Hematopoietic multipotent progenitor cell treated with erythropoietin and hydrocortisone succinate and interleukin-3 and kit ligand, for 15 days (in vitro differentiated cells): ENCODE results near the gene NLRP6.
"Not testable (repeated sequence)": the region's sequence is repeated elsewhere in the genome, so short reads cannot be mapped to it uniquely, and the experiment has no call there.

Experiments used
- DNase-seq: peaks from one replicate; pipeline ENCODE4 v3.0.0-alpha.2; 2015; ENCODE audit warnings: low spot score

NLRP6 gene

DNA sequence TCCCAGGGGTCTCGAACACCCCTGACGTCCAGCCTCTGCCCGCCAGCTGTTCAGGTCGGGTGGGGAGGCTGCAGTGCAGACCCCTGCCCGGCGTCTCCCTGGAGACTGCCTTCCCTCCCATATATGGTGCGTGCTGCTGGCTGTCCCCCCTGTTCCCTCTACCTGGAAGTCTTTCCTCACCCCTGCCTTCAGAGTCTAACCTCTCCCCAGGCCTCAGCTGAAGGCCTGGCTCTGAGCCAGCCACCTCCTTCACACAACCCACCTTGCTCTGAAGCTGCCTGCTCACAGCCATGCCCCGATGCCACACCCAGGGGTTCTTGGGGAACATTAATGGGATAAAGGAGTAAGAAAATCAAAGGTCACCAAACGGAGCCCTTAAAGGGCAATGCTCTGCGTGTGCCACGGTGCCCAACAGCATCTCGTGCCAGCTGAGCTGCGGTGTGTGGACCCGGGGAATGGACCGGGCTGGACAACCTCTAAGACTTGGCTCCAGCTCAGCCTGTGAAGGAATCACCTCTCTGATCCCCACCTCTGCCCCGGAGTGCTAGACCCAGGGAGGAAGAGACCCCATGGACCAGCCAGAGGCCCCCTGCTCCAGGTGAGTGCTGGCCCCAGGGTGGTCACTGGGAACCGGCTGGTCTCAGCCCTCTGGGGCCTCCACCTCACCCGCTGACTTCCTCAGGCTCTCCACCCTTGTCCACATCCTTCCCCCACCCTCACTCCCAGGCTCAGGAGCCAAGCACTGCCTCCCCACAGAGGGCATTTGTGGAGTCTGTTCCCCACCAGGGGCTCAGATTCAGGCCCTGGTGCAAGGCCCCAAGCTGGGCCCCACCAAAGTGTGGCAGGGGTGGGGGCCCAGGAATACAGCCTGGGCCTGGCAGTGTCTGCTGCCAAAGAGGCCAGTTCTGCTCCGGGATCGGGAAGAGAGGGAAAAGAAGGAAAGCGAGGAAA lies at the start of gene NLRP6:
TSS of gene NLRP6 (plus strand) at position 407 of the 951 bp plus-strand sequence. CDS start at position 570, 163 bp downstream.
- no peak for DNase-seq

DNA sequence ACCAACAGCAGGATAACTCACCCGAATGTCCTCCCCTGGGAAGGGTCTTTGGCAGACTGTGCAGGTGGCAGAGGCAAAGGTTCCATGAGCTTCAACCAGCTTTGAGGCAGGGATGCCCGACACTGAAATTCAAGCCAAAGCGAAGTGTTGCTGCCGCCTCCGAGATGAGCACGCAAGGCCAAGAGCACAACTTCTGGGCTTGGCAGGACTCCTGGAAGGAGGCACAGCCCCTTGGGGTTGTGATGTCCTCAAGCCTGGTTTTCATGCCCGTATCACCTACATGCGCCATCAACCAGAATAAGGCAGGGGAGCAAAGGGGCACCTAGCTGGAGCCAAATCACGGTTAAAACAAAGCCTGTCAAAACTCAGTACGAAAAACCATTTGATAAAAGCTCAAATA lies 47.8 kb upstream of the NLRP6 start:
- DNase-seq, result no peak

DNA sequence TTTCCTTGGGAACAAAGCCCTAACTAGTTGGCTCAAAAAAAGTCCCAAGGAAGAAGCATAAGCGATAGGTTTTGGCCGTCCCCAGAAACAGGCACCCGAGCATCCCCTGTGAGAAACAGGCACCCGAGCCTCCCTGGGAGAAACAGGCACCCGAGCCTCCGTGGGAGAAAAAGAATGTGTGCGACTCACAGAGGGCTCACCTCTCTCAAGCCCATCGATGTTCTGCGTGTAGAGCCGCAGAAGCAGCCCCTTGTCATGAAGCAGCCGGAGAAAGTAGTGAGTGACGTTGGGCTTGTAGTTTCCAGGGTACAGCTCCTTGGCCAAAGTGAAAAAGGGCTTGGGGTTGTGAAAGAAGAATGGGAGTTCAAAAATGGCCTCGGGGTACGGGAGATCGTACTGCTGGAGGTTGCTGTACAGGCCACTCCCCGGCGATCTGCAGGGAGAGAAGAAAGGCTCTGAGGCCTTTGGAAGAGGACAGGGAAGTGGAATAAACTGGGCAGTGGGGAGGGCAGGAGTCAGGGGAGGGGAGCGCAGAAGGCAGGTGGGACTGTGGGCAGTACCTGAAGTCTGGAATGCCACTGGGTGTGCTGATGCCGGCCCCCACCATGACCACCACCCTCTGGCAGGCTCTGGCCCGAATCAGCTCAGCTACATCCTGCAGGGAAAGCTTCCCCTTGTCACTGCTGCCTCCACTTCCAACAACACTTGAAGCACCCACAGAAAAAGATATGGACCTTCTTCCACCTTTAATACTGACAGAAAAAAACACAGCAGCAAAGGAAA lies 45.2 kb upstream of the NLRP6 start:
- no peak for DNase-seq

DNA sequence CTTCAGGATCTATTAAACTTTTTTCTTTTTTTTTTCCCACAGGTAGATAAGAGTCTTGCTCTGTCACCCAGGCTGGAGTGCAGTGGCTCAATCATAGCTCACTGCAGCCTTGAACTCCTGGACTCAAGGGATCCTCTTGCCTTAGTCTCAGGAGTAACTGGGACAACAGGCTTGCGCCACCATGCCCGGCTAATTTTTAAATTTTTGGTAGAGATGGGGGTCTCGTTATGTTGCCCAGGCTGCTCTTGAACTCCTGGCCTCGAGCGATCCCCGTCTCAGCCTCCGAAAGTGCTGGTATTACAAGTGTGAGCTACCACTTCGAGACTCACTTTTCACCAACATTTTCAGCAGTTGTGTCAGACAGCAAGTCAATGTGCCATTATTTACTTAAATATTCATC lies 43.0 kb upstream of the NLRP6 start:
- no peak for DNase-seq

DNA sequence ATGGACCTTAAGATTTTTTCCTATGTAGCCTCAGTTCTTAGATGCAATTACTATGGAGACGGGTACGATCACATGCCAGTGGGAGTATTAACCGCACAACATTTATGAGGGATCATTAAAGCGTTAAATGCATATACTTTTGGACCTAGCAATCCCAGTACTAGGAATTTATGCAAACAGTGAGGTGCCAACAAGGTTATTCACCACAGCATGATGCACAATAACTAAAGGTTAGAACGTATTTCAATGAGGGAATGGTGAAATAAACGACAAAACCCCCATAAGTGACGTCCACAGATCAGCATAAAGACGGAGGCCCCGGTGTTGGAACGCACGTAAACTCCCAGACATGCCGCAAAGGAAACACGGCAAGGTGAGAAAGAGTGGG lies 42.6 kb upstream of the NLRP6 start:
- DNase-seq, result no peak

DNA sequence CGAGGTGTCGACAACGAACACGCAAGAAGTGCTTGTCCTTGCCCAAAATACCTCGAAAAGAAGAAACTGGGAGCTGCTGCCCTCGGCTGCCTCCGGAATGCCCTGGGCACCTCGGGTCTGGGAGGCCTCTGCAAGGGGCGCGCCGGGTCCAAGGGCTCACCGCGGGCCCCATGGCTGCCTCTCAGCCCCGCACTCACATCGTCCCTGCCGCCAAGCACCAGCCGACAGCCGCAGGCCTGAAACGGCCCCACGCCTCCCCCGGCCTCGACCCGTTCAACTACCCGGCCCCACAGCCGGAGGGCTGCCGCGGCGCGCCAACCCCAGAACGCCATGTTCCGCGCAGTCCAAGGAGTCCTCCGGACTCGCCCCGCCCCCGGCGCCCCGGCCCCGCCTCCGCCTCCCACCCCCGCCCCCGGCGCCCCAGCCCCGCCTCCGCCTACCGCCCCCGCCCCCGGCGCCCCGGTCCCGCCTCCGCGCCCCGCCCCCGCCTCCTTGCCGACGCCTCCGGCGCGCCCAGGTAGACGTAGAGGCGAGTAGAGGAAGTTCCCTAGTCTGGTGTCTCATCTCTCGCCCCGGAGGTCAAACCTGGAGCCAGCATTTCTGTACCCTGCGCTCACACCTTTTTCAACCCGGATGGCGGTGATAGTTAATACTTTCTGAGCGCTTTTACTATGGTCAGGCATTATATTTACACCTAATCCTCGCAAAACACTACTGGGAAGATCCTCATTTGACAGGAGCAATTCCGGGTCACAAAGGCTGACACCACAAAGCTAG lies 42.0 kb upstream of the NLRP6 start, which contains the start of gene SIRT3:
TSS of gene SIRT3 (minus strand) at position 346 of the 777 bp plus-strand sequence. CDS start at position 332, 14 bp downstream.
- DNase-seq, result peak; percentile 88

DNA sequence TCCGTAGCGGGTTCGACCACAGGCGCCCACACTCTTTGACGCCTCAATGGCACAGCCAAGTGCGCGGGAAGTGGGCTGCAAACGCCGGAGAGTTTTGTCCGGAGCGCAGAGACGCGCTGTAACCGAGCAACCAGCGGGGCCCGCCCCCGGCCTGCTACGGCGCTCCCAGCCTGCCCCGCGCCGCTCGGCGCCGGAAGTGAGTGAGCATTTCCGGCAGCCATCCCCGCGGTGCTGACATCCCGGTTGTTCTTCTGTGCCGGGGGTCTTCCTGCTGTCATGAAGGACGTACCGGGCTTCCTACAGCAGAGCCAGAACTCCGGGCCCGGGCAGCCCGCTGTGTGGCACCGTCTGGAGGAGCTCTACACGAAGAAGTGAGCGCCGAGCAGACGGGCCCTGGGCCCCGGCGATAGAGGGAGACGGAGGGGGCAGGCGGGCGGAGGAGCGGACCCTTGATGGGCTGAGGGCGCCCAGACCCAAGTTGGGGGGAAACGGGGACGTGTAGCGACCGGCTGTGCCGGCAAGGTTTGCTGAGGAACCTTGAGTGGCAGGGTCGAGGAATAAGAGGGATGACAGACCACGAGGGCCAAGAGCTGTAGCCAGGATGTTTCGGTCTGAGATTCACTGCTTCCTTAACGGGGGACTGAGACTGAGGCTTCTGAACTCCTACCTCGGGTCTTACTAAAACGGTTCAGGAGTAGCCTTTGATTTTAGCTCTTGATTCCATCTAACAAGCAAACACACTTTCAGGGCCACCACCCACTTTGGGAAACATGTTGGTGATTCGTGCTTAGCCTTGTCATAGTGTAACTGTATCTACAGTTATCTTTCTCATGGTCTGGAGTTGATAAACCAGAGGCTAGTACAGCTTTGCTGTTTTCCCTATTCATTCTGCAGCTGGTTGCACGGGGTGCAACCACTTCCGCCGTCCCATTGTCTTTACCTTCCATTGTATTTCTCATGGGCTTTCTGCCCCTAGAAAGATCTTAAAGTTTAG lies 41.1 kb upstream of the NLRP6 start, which contains the start of gene PSMD13:
TSS of gene PSMD13 (plus strand) at position 203 of the 994 bp plus-strand sequence. CDS start at position 277, 74 bp downstream.
- DNase-seq, result peak; percentile 87

DNA sequence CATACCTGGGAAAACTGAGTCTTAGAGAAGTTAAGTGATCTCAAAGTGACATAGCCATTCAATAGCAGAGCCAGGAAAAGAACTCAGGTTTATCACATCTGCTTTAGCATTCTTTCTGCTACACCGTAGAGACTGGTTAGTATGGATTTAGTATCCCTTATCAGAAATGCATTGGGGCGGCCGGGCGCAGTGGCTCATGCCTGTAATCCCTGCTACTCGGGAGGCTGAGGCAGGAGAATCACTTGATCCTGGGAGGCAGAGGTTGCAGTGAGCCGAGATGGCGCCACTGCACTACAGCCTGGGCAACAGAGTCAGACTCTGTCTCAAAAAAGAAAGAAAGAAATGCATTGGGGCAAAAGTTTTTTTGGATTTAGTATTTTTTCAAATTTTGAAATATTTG lies 39.9 kb upstream of the NLRP6 start:
- DNase-seq, result not testable (repeated sequence)

DNA sequence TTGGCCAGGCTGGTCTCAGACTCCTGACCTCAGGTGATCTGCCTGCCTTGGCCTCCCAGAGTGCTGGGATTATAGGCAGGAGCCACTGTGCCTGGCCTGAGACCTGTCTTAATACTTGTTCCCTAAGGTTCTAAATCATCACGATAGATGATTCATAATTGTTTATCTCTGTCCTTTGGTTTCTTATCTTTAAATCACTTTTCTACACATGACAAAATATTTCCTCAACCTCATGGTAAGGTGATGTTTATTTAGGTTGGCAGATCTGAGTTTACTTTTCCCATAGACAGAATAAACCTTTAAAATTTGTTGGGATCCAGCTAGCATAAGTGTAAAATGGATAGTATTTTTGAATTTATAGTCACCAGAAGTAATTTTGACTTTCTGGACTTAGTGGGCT lies 37.9 kb upstream of the NLRP6 start:
- DNase-seq, result no peak

DNA sequence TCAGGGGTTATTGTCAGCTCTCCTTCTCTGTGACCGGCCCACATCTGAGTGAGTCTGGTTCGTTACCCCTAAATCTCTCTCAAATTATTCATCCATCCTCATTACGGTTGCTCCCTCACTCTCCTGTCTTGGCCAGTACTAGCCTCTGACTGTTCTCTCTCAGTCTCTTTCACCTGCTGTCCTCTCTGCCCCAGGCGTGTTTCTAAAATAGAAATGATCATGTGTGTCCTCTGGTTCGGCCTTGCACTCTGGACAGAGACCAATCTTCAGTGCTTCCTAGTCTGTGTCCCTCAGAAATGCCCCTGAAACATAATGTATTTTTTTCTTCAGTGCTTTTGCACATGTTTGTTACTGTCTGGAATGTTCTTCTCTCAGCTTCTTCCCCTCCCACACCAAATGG lies 36.6 kb upstream of the NLRP6 start:
- no peak for DNase-seq

DNA sequence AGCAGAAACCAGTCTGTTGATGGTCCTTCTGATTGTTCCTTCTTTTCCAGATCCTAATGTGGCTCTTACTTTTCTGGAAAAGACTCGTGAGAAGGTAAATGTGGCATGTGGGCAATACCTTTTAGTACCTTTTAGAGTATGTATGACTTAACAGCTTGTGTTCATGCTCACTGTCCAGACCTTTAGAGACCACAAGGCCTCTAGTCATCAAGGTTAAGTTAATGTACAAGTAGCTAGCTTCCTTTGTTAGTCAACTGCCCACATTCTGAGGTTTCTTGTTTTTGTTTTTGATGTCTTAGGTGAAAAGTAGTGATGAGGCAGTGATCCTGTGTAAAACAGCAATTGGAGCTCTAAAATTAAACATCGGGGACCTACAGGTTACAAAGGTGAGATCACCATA lies 33.8 kb upstream of the NLRP6 start:
- DNase-seq, result no peak

DNA sequence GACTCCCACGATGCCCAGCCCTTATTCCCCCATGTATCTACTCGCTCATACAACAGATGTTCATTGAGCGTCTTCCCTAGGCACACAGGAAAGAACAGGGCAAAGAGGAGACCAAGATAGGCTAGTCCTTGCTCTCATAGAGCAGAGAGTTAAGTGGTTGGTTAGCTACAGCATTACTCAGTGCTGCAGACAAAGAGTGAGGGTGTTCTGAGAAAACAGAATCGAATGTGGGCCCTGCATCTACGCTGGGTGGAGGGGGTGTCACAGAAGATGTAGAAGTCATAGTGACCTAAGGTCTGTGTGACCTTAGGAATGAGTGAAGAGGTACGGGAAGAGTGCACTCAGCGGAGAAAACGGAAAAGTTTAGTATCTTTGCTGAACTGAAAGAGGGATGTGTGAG lies 29.1 kb upstream of the NLRP6 start:
- DNase-seq, result no peak

DNA sequence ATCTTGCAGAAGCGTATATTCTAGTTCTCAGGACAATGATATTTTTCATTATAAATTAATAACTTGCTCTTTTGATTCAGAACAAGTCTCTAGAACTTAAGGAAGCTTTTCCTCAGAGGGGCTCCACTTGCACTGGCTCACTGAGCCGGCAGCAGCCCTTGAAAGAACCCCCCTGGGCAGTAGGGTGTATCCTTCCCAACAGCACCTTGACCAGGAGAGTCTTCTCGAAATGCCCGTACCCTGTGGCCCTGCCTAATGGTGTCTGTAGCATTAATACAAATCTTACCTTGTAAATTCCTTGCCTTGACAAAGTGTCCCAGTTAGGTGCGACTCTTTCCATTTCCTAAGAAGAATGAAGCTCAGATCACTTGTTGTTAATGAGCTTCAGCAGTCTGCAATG lies 27.9 kb upstream of the NLRP6 start:
- DNase-seq, result no peak

DNA sequence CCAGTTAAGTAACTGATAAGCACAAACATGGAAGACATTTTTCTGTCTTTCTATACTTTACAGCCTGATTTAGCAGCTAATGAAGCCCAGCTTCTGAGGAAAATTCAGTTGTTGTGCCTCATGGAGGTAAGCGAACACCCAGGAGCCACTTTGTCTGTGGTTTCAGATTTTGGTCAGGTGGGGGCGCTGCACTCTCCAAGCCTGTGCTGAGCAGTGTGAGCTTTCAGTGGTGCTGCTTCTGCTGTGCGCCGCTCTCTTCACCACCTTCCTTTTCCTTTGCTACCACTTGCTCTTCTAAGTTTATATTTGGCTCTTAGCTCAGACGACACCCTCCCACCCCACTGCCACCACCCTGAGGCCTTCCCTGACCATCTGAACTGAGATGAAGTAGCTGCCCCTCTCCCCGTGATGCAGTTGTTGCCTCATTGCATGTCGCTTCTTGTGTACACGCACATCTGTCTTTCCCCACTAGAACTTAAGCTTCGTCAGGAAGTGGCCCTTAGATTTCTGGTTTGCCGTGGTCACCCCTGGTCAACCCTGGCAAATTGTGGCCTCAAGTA lies 27.4 kb upstream of the NLRP6 start:
- DNase-seq, result peak; percentile 50

DNA sequence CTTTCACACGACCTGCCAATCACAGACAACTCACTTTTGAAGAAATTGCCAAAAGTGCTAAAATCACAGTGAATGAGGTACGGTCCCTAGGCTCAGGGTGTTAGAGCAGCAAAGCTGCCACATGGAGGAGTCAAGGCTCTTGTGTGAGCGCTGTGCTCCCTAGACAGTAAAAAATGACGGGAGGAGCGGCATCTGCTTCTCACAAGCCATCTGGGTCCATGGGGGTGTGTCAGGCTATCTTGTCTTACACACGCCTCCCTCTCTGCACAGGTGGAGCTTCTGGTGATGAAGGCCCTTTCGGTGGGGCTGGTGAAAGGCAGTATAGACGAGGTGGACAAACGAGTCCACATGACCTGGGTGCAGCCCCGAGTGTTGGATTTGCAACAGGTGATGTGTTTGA lies 26.7 kb upstream of the NLRP6 start:
- no peak for DNase-seq

DNA sequence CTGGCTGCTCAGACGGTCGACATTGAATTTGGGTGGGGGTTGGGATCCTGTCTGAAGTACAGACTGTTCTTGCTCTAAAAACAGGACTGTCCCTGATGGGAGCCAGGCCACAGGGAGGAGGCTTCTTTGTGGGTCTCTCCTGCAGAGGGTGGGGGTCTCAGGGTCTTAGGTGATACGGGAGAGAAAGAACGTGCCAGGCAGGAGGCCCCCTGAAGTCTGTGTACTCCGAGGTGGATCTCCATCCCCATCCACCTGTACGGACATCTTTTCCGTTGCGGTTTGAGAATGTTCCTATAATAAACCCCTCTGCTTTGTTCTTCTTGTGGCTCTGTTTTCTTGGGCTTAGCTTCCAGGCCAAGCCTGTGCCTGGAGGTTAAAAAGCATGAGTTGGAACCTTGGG lies 25.5 kb upstream of the NLRP6 start:
- no peak for DNase-seq

DNA sequence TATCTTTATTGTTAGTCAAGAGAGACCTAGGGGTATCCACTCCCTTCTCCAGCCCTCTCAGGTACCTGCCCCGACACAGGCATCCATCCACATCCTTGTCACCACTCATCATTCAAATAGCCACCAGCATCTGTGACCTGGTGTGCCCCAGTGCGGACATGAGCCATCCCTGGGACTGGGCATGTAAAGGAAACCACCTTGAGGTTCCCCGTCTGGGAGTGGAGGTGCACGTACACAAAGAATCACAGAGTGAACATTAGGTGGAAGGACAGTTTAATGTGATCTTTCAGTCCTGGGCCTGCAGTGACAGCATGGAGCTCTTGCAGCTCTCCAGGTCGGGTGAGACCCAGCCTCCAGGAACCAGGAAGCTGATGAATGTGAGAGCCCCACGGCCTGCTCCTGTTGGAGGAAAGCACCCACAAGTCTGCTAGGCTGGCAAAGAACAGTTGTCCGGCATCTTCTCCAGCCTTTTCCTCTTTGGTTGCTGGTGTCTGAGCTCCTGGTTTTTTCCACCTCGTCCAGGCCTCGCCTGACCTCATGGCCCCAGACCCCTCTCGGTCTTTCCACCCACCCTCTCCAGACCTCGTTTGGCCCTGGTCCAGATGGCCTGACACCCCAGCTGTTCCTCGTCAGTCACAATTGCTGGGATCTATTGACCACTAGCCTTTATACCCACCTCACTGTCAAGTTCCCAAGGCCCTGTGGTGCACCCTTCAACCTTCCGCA lies 24.9 kb upstream of the NLRP6 start:
- no peak for DNase-seq

DNA sequence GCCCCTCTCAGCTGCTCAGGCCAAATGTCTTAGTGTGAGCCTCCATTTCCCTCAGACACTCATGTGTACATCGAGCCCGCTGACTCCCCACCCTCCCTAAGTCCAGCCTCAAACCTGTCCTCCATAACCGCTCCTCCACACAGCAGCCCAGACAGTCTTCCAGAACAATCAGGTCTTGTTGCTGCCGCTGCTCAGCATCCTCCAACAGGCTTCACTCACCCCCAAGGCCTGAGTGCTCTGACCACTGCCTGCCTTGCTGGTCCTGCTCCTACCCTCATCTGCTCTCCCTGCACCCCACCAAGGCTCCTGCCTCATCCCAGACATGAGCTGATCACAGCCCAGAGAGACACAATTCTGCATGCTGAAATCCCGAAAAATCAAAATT lies 24.3 kb upstream of the NLRP6 start:
- DNase-seq, result no peak

DNA sequence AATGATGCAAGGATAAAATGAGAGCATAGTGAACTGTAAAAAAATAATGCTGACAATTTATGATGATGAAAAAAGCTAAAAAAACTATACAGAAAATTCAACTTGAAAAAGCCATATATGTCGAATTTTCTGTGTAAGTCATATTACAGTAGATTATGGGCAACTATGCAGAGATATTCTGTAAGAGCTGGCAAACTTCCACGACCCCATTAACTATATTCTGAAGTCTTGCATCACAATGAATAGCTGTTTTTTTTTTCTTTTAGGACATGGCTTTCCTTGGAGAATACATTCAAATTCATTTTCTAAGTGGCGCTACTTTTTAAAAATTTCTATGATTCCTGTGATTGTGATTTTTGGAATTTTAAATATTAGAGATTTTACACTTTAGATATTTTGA lies 23.0 kb upstream of the NLRP6 start:
- no peak for DNase-seq

DNA sequence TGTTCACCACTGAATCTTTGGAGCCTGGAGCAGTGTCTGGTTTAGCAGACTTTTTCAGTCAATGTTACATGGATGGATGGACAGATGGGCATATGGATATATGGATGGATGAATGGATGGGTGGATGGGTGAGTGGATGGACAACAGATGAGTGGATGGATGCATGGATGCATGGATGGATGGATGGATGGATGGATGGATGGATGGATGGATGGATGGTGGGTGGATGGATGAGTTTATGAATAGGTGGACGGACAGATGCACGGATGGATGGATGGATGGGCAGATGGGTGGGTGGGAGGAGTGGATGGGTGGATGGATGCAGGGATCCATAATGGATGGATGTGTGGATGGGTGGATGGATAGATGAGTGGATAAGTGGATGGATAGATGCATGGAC lies 22.4 kb upstream of the NLRP6 start:
- no peak for DNase-seq
